HG02970 (cell line): ENCODE data around the gene ZDHHC1.
"Not testable (repeated sequence)": the region's sequence is repeated elsewhere in the genome, so short reads cannot be mapped to it uniquely, and the experiment has no call there.

ENCODE experiments used
- ATAC-seq: cut with Tn5 transposase; IDR thresholded peaks from one replicate; pipeline ENCODE4 v1.9.1; 2021; ENCODE audit warnings: mild to moderate bottlenecking, moderate library complexity, moderate number of reproducible peaks; ENCODE audit not compliant: unreplicated experiment, low FRiP score

ZDHHC1 gene

GRCh38 chr16:67431775-67432505 is 15.7 kb upstream of the ZDHHC1 start:
- ATAC-seq = no peak

GRCh38 chr16:67430977-67431774 is 14.9 kb upstream of the ZDHHC1 start, which contains the start of gene HSD11B2:
Gene HSD11B2 (plus strand): TSS chr16:67431121. CDS start chr16:67431249, 128 bp downstream.
- ATAC-seq = no peak

- no peak for ATAC-seq
Observed at GRCh38 chr16:67430504-67430976, 14.3 kb upstream of the ZDHHC1 start.

- ATAC-seq = no peak
Observed at GRCh38 chr16:67429799-67430503, 13.7 kb upstream of the ZDHHC1 start.

- ATAC-seq = no peak
Observed at GRCh38 chr16:67429053-67429798, 12.9 kb upstream of the ZDHHC1 start.

- ATAC-seq = no peak
Observed at GRCh38 chr16:67428146-67428731, 12.0 kb upstream of the ZDHHC1 start.

- ATAC-seq = no peak
Observed at GRCh38 chr16:67426950-67427349, 10.7 kb upstream of the ZDHHC1 start.

- ATAC-seq = no peak
Observed at GRCh38 chr16:67426022-67426421, 9.7 kb upstream of the ZDHHC1 start.

- ATAC-seq = no peak
Observed at GRCh38 chr16:67425580-67425979, 9.3 kb upstream of the ZDHHC1 start.

- ATAC-seq = no peak
Observed at GRCh38 chr16:67425061-67425460, 8.8 kb upstream of the ZDHHC1 start.

GRCh38 chr16:67424261-67424615 is 8.0 kb upstream of the ZDHHC1 start:
- no peak for ATAC-seq

GRCh38 chr16:67423611-67424260 is 7.5 kb upstream of the ZDHHC1 start:
- ATAC-seq = no peak

- ATAC-seq = no peak
Observed at GRCh38 chr16:67423015-67423414, 6.7 kb upstream of the ZDHHC1 start.

- ATAC-seq = no peak
Observed at GRCh38 chr16:67421030-67421429, 4.8 kb upstream of the ZDHHC1 start.

- no peak for ATAC-seq
Observed at GRCh38 chr16:67419931-67420330, 3.7 kb upstream of the ZDHHC1 start.

- ATAC-seq = no peak
Observed at GRCh38 chr16:67419502-67419901, 3.2 kb upstream of the ZDHHC1 start.

GRCh38 chr16:67417333-67418061 is 1.2 kb upstream of the ZDHHC1 start:
- no peak for ATAC-seq

- not testable (repeated sequence) for ATAC-seq
Observed at GRCh38 chr16:67415421-67415820, 856 bp downstream of the ZDHHC1 start.
